Spleen (tissue), 11 donors: ENCODE measurements around the gene HMOX2. TPM values are rescaled to one million over a fixed set of nuclear protein-coding genes. Genes with fewer than 3 reads are reported as not detected.

ENCODE experiments used
- DNase-seq: peaks from one replicate; pipeline ENCODE4 v3.0.0-alpha.2; 2020
- H3K27ac ChIP-seq, 8 donors: fragments of 200-600 bp; sonication (generic) in 7 of 8; 1 replicate in 4 of 8; 2 replicates in 4 of 8; pipeline versions ENCODE4 v1.5.0 to v1.8.0; 2016 to 2021; ENCODE audit warnings: inconsistent platforms in 4 of 8, mild to moderate bottlenecking in 4 of 8, moderate library complexity in 1 of 8
- H3K27me3 ChIP-seq, 7 donors: fragments of 200-600 bp; sonication (generic) in 6 of 7; replicated peaks in 1 of 7; 1 replicate in 4 of 7; 2 replicates in 3 of 7; pipeline versions ENCODE4 v1.5.0 to v1.8.0; 2016 to 2021; ENCODE audit warnings: inconsistent platforms in 3 of 7, mild to moderate bottlenecking in 1 of 7
- H3K36me3 ChIP-seq, 6 donors: fragments of 200-600 bp; sonication (generic) in 5 of 6; 1 replicate in 4 of 6; 2 replicates in 2 of 6; pipeline versions ENCODE4 v1.5.0 to v1.8.0; 2016 to 2021; ENCODE audit warnings: inconsistent platforms in 2 of 6
- H3K4me1 ChIP-seq, 6 donors: fragments of 200-600 bp; sonication (generic) in 5 of 6; 1 replicate in 3 of 6; 2 replicates in 3 of 6; pipeline versions ENCODE4 v1.5.0 to v1.8.0; 2016 to 2021; ENCODE audit warnings: inconsistent platforms in 3 of 6
- H3K4me3 ChIP-seq, 8 donors: fragments of 200-600 bp; sonication (generic) in 7 of 8; 1 replicate in 4 of 8; 2 replicates in 4 of 8; pipeline versions ENCODE4 v1.5.0 to v1.8.0; 2016 to 2021; ENCODE audit warnings: inconsistent platforms in 4 of 8, mild to moderate bottlenecking in 4 of 8, moderate library complexity in 2 of 8
- H3K9me3 ChIP-seq, 8 donors: fragments of 200-600 bp; sonication (generic) in 7 of 8; 1 replicate in 4 of 8; 2 replicates in 4 of 8; pipeline versions ENCODE4 v1.5.0 to v1.8.0; 2016 to 2021; ENCODE audit warnings: inconsistent platforms in 4 of 8
- POLR2A ChIP-seq, 3 donors: fragments of 450-650 bp; IDR thresholded peaks; one replicate each; pipeline ENCODE4 v1.5.1; 2017; ENCODE audit warnings: antibody characterized with exemption in 3 of 3, mild to moderate bottlenecking in 1 of 3
- POLR2AphosphoS5 ChIP-seq, 3 donors: sonication (generic); formaldehyde crosslinking; IDR thresholded peaks; one replicate each; pipeline ENCODE4 v1.5.1; 2017; ENCODE audit warnings: antibody characterized with exemption in 3 of 3
- WGBS, 5 donors: extraction: QIAGEN DNeasy Blood & Tissue Kit in 3 of 5; methylation state at CpG; one replicate each; pipeline versions ENCODE4 v1.1.5 to v1.1.7; 2013 to 2018; 5-methylcytosine and 5-hydroxymethylcytosine counted together
- intact Hi-C: fragments of 100-400 bp; cut with DNase I; formaldehyde crosslinking; loops from one replicate; pipeline ENCODE4 v1.15.0; 2023; ENCODE audit warnings: low total_unique reads
- polyA plus RNA-seq, 3 donors: library from polyadenylated mRNA; stranded (reverse); fragments of 200-250 nt; gene quantifications; one replicate each; pipeline ENCODE4 v1.2.1, GENCODE V29; 2013
- total RNA-seq, 7 donors: library from RNA; depleted of rRNA in 3 of 7; stranded (reverse); fragments of >200 nt in 3 of 7; fragmentation: NEBNext Ultra II Directional in 4 of 7; extraction: Animal tissue kit (Norgen Biotek cat#: 25700) in 4 of 7; gene quantifications; one replicate each; pipeline versions ENCODE4 v1.1.0 to v1.2.1, GENCODE V29; 2016 to 2021
- TF ChIP-seq, protein P1 (sequence below), 11 experiments: fragments of 200-600 bp in 7 of 11; fragments of 450-650 bp in 4 of 11; sonication (generic) in 4 of 11; IDR thresholded peaks in 8 of 11; conservative IDR thresholded peaks in 3 of 11; 1 replicate in 7 of 11; 2 replicates in 4 of 11; pipeline versions ENCODE4 v1.4.0 to v1.8.0; 2016 to 2021; ENCODE audit warnings: antibody characterized with exemption in 11 of 11, inconsistent platforms in 4 of 11, mild to moderate bottlenecking in 1 of 11
- donor health status: healthy with polysubstance abuse.
- donor health status: DM: no; HTN: no; CAD: no; lungs with moderate emphysema.
- donor health status: DM: no; HTN: no; CAD: no.
- donor health status: Bipolar disorder and iron deficiency.
- donor health status: healthy.
- donor health status: DM: no; HTN: no; CAD: no.
- donor health status: DM: yes; HTN: yes; CAD: no.

The HMOX2 gene
- total and polyA plus RNA-seq, 10 donors, result 26.6 to 73.8 (median 53.3) TPM

DNA sequence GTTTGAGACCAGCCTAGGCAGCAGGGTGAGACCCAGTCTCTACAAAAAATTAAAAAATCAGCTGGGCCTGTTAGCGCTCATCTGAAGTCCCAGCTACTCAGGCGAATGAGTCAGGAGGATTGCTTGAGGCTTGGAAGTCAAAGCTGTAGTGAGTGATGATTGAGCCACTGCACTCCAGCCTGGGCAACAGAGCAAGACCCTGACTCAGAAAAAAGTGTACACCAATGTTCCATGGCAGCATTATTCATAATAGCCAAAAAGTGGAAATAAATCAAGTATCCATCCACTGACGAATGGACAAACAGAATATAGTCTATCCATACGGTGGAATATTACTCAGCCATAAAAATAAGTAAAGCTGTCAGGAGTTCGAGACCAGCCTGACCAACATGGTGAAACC is 4.3 kb upstream of the HMOX2 start:
- TF ChIP-seq POLR2AphosphoS5 (IDR thresholded peaks at IDR 0.05), result no peak
- no peak for TF ChIP-seq POLR2A (IDR thresholded peaks at IDR 0.05)
- no peaks in the 10 kb centered on the region for H3K27me3 ChIP-seq
- no peak overlapping the region for H3K4me3 ChIP-seq
- peaks cover 0 to 35% (median 18%) of the 10 kb centered on the region in 6 donors for H3K36me3 ChIP-seq
- no peaks in the 10 kb centered on the region for H3K9me3 ChIP-seq
- no peak overlapping the region for H3K27ac ChIP-seq
- peaks cover 11 to 60% (median 33%) of the 10 kb centered on the region in 6 donors for H3K4me1 ChIP-seq
- 91 to 99% (median 96%) methylated on average over 5 of the region's 5 CpGs for WGBS, 5 donors
- DNase-seq, result no peak
- intact Hi-C loops, result no loop called here

- H3K9me3 ChIP-seq, result no peaks in the 10 kb centered on the region
- no peaks in the 10 kb centered on the region for H3K27me3 ChIP-seq
- H3K4me1 ChIP-seq, result peaks cover 16 to 62% (median 43%) of the 10 kb centered on the region in 6 donors
- no peak for TF ChIP-seq POLR2A (IDR thresholded peaks at IDR 0.05)
- TF ChIP-seq POLR2AphosphoS5 (IDR thresholded peaks at IDR 0.05), result no peak
- TF ChIP-seq, protein P1, sequence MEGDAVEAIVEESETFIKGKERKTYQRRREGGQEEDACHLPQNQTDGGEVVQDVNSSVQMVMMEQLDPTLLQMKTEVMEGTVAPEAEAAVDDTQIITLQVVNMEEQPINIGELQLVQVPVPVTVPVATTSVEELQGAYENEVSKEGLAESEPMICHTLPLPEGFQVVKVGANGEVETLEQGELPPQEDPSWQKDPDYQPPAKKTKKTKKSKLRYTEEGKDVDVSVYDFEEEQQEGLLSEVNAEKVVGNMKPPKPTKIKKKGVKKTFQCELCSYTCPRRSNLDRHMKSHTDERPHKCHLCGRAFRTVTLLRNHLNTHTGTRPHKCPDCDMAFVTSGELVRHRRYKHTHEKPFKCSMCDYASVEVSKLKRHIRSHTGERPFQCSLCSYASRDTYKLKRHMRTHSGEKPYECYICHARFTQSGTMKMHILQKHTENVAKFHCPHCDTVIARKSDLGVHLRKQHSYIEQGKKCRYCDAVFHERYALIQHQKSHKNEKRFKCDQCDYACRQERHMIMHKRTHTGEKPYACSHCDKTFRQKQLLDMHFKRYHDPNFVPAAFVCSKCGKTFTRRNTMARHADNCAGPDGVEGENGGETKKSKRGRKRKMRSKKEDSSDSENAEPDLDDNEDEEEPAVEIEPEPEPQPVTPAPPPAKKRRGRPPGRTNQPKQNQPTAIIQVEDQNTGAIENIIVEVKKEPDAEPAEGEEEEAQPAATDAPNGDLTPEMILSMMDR (IDR thresholded peaks at IDR 0.05 in 8 of 11, conservative IDR thresholded peaks at IDR 0.05 in 3 of 11), result no peak
- 58 to 80% (median 73%) methylated on average over 4 of the region's 4 CpGs for WGBS, 5 donors
- intact Hi-C loops, result no loop called here
- H3K27ac ChIP-seq, result no peak overlapping the region
- H3K36me3 ChIP-seq, result peaks cover 0 to 25% (median 14%) of the 10 kb centered on the region in 6 donors
- H3K4me3 ChIP-seq, result no peak overlapping the region
- no peak for DNase-seq
Measured at GRCh38 chr16:4472880-4473279, 3.3 kb upstream of the HMOX2 start.

GRCh38 chr16:4474192-4474961 is 1.8 kb upstream of the HMOX2 start, which contains the start of gene NMRAL1:
TSS of gene NMRAL1 (minus strand) at chr16:4474625. CDS start at chr16:4474132, 493 bp downstream.
- H3K27me3 ChIP-seq, result no peaks in the 10 kb centered on the region
- peak within 1 kb of the TSS; percentile 78 to 96 (median 86) for H3K27ac ChIP-seq
- peaks cover 22 to 72% (median 57%) of the 10 kb centered on the region in 6 donors for H3K4me1 ChIP-seq
- H3K4me3 ChIP-seq, result peak within 1 kb of the TSS; percentile 51 to 78 (median 68)
- peak; percentile 95 for DNase-seq
- intact Hi-C loops, result no loop called here
- TF ChIP-seq POLR2AphosphoS5 (IDR thresholded peaks at IDR 0.05) (peak; percentile 88 to 92 (median 88)), POLR2A (IDR thresholded peaks at IDR 0.05) (peak in 1 of 3 donors; percentile 34)
- TF ChIP-seq, protein P1 (IDR thresholded peaks at IDR 0.05 in 8 of 11, conservative IDR thresholded peaks at IDR 0.05 in 3 of 11), result peak in 3 of 11 experiments; percentile 8 to 31 (median 28)
- H3K9me3 ChIP-seq, result no peaks in the 10 kb centered on the region
- WGBS, 5 donors, result 2 to 4% (median 3%) methylated on average over 33 to 60 of the region's 60 CpGs
- peaks cover 0 to 20% (median 3%) of the 10 kb centered on the region in 6 donors for H3K36me3 ChIP-seq

DNA sequence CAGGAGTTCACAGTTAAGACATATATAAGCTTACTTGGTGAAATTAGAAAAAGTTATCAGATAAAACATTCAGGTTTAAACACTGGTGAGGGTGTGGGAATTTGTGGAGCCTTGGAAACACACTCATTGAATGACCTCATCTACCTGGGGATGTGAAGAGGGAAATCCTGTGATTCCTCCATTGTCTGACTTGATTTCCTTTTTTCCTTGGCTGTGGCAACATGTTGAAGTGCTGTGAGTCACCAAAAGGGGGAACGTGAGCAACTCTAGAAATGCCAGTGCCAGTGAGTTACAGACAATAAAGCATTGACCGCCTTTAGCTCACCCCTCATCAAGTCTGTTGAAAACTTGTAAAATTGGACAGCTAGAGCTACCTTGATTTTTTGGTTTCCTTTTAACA is 1.8 kb downstream of the HMOX2 start:
- TF ChIP-seq POLR2A (IDR thresholded peaks at IDR 0.05) (no peak), POLR2AphosphoS5 (IDR thresholded peaks at IDR 0.05) (no peak)
- TF ChIP-seq, protein P1 (IDR thresholded peaks at IDR 0.05 in 8 of 11, conservative IDR thresholded peaks at IDR 0.05 in 3 of 11), result peak in 3 of 11 experiments; percentile 16 to 20 (median 19)
- no peaks in the 10 kb centered on the region for H3K9me3 ChIP-seq
- peak overlapping the region in 3 of 8 donors; percentile 87 to 95 (median 88) for H3K4me3 ChIP-seq
- WGBS, 5 donors, result 41 to 64% (median 54%) methylated on average over 2 of the region's 2 CpGs
- intact Hi-C loops, result no loop called here
- H3K4me1 ChIP-seq, result peaks cover 22 to 93% (median 70%) of the 10 kb centered on the region in 6 donors
- peaks cover 0 to 17% (median 0%) of the 10 kb centered on the region in 6 donors for H3K36me3 ChIP-seq
- H3K27me3 ChIP-seq, result no peaks in the 10 kb centered on the region
- no peak for DNase-seq
- H3K27ac ChIP-seq, result peak overlapping the region in 4 of 8 donors; percentile 95 to 96 (median 96)
